GM12891 (cell line): ENCODE measurements around the gene ZNF302.

Experiments used
- PAX5 ChIP-seq: IDR thresholded peaks from 2 replicates; pipeline ENCODE4 v1.6.1; 2011; ENCODE audit warnings: low read length, moderate library complexity, mild to moderate bottlenecking; ENCODE audit not compliant: insufficient read depth, severe bottlenecking
- POLR2A ChIP-seq: IDR thresholded peaks from 2 replicates; pipeline ENCODE4 v1.6.1; 2011; ENCODE audit warnings: low read depth, low read length, control low read depth
- POLR2AphosphoS5 ChIP-seq: IDR thresholded peaks from 2 replicates; pipeline ENCODE4 v1.6.1; 2011; ENCODE audit warnings: low read depth, low read length, control low read depth
- POU2F2 ChIP-seq: IDR thresholded peaks from 2 replicates; pipeline ENCODE4 v1.6.1; 2011; ENCODE audit warnings: low read depth, mild to moderate bottlenecking, control low read depth, low read length, moderate library complexity
- SPI1 ChIP-seq: IDR thresholded peaks from 2 replicates; pipeline ENCODE4 v1.6.1; 2011; ENCODE audit warnings: low read depth, low read length, control low read depth
- TAF1 ChIP-seq: IDR thresholded peaks from 2 replicates; pipeline ENCODE4 v1.6.1; 2011; ENCODE audit warnings: low read depth, low read length, control low read depth

- TF ChIP-seq POLR2A, result no peak
- TF ChIP-seq SPI1, result no peak
- TF ChIP-seq POLR2AphosphoS5, result no peak
- TF ChIP-seq TAF1, result no peak
- no peak for TF ChIP-seq POU2F2
- no peak for TF ChIP-seq PAX5
Observed at GRCh38 chr19:34692549-34692948, 15.1 kb downstream of the ZNF302 start.
